GM21423 (cell line): ENCODE data around the gene DHRS4.

Experiments used
- ATAC-seq: cut with Tn5 transposase; IDR thresholded peaks from one replicate; pipeline ENCODE4 v1.9.1; 2021; ENCODE audit warnings: mild to moderate bottlenecking, moderate library complexity; ENCODE audit not compliant: unreplicated experiment

DHRS4 gene

DNA sequence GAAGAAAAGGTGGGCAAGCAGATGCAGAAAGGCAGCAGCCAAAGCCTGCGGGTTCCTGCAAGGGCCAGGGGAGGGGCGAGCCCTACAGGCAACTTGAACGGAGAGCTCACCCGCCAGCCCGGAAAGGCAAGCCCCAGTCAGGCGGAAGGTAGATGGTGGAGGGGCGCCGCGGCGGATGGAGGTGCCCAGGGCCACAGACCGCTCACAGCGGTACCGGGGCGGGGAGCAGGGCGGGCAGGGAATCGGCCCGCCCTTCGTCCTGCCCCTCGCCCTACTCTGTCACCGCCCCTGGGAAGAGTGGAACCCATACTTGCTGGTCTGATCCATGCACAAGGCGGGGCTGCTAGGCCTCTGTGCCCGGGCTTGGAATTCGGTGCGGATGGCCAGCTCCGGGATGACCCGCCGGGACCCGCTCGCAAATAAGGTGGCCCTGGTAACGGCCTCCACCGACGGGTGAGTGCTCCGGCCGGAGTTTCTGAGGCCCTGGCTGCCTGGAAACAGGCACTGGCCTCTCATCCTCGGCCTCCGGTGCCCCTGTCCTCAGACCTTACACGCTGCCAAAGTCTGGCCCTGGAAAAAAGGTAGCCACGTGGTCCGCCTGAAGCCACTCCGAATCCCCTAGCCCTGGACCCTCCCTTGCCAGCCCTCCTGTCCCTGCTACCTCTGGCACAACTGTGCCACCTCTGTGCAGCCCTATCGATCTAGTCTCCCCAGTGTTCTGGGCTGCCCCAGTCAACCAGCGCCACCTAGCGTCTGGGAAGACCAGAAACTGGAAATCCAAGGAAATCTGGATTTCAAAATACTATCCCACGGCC, at the start of gene DHRS4:
TSS of gene DHRS4 (plus strand) at position 307 of the 815 bp plus-strand sequence. CDS start at position 326, 19 bp downstream.
- ATAC-seq: peak; percentile 81

- ATAC-seq: no peak
These were observed 43.3 kb upstream of the DHRS4 start for GRCh38 chr14:23910101-23910875.

GRCh38 chr14:23910876-23911210, 42.7 kb upstream of the DHRS4 start:
- ATAC-seq: no peak

- no peak for ATAC-seq
These were observed 38.0 kb upstream of the DHRS4 start for GRCh38 chr14:23915559-23915958.

GRCh38 chr14:23916004-23916403, 37.6 kb upstream of the DHRS4 start:
- no peak for ATAC-seq

GRCh38 chr14:23916446-23916845, 37.1 kb upstream of the DHRS4 start:
- no peak for ATAC-seq

DNA sequence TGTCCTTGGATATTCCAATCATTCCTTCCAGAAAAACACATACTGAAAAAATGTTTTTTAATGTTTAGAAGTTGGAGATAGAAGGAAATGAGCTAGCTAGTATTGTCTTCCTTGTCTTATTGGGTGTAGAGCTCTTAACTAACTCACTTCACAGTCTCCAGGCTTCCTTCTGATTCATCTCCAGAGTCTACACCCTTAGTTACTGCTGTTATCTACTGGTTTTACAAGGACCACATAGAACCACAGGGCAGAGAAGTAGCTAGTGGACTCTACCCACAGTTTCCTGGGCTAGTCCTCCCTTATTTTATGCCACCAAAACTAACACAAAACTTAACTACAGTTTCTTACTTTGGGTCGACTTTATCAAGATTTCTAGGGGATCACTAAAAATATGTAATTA, 31.0 kb upstream of the DHRS4 start:
- ATAC-seq: no peak

- no peak for ATAC-seq
These were observed 28.0 kb upstream of the DHRS4 start for GRCh38 chr14:23925523-23926075.

GRCh38 chr14:23926543-23926942, 27.0 kb upstream of the DHRS4 start:
- no peak for ATAC-seq

GRCh38 chr14:23929136-23929535, 24.4 kb upstream of the DHRS4 start:
- ATAC-seq: no peak

GRCh38 chr14:23929822-23930294, 23.7 kb upstream of the DHRS4 start:
- ATAC-seq: no peak

GRCh38 chr14:23930742-23931141, 22.8 kb upstream of the DHRS4 start:
- no peak for ATAC-seq

DNA sequence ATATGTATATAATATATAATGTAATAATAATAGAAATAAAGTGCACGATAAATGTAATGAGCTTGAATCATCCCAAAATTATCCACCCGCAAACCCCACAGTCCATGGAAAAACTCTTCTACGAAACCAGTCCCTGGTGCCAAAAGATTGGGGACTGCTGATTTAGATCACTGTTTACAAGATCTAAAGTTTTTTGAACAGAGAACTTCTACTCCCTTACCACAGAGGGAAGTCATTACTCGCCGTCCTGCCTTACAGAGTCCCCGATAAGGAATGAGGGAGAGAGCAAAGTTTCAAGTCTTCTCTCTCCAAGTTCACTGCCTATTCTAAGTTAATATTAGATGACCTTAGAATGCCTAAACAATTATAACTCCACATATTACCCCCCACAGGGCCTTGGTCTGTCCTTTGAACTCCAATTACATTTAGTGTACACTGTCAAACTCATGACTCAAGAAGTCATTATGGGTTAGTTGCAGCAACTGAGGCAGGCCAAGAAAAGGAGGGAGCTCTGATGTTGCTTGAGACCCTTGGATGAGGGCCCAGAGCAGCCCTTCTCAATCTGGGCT, 21.8 kb upstream of the DHRS4 start:
- ATAC-seq: no peak

GRCh38 chr14:23932639-23933038, 20.9 kb upstream of the DHRS4 start:
- no peak for ATAC-seq

DNA sequence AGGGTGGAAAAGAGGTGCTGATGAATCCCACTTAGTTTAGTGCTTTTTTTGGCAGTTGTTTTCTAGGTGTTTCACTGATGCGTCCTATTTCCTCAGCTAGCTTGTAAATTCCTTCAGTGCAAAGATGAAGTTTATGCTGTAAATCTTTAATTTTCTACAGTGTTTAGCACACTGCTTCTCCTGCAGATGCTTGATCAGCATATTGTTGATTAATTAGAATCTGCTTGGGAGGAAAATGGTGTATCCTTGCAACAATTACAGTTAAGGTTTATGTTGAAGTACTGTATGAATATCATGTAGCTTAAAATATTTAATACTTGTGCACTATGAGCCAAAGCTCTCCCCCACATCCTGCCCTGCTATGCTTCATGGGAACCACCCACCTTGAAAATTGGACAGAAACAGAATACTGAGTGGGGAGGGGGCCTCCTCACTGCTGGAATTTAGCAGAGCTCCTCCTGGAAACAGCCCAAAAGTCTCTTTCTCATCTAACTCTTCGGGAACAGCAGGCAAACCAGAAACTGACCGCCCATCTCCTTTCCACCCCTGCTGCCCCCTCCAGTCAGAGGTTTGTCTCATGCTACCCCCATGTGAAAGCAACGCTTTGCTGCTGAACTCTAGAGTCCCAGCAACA, 20.3 kb upstream of the DHRS4 start:
- ATAC-seq: no peak

DNA sequence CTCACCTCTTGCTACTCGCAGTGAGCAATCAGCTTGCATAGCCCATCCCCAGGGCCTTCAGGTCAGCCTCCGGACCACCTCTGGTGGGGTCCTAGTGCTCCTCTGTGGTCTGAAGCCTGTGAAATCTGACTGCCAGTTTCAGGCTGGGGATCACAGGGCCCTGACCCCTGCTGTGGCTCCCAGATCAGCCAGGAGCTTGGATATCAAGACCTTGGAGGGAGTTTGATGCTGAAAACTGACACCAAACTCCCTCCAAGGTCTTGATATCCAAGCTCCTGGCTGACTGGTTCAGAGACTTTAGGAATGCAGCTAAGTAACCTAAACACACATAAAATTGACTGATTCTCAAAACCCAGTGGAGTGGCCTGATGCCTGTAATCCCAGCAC, 19.8 kb upstream of the DHRS4 start:
- ATAC-seq: no peak

DNA sequence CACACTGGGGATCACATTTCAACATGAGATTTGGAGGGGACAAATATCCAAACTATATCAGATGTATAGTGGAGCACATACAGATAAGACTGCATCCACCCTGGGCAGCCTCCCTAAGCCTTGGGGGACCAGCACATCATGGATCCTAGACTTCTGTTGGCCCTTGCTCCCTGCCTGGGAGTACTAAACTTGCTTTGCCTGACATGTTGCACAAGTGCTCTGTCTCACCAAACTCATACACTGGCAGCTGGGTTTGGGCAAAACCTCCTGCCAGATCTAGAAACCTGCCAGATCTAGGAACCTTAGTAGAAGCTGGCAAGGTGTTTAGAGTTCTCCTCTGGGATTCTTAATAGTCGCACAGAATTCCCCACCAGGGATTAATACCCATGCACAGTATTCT, 18.4 kb upstream of the DHRS4 start:
- no peak for ATAC-seq

GRCh38 chr14:23936084-23936829, 17.3 kb upstream of the DHRS4 start:
- ATAC-seq: no peak

- no peak for ATAC-seq
These were observed 16.4 kb upstream of the DHRS4 start for GRCh38 chr14:23937203-23937602.

DNA sequence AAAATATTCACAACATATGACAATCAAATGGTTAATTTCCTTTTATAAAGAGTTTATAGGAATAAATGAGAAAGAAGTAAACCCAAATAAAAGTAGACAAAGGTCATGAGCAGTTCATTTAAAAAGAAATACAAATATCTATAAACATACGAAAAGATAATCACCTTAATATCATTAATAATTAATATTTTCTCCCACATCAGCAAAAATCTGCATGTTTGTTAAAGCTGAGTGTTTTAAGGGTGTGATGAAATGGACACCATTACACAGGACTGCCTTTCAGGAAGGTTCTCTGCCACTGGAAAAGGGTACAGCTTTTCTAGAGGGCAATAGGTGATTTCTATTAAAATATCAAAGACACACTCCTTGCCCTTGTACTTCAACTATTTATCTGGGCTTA, 14.7 kb upstream of the DHRS4 start:
- no peak for ATAC-seq
